Endodermal cell (in vitro differentiated cells): ENCODE measurements around the gene NEUROD4. TPM values are rescaled to one million over a fixed set of nuclear protein-coding genes. Genes with fewer than 3 reads are reported as not detected.

ENCODE experiments used
- DNase-seq: peaks from one replicate; pipeline ENCODE4 v3.0.0-alpha.2; 2017
- H3K27ac ChIP-seq: 2 replicates; pipeline ENCODE4 v1.5.1; 2013; ENCODE audit warnings: mild to moderate bottlenecking, low read depth, low read length, moderate library complexity
- H3K27me3 ChIP-seq: 2 replicates; pipeline ENCODE4 v1.6.1; 2013; ENCODE audit warnings: mild to moderate bottlenecking, low read length, moderate library complexity; ENCODE audit not compliant: insufficient read depth, control insufficient read depth, poor library complexity, severe bottlenecking
- H3K36me3 ChIP-seq: 2 replicates; pipeline ENCODE4 v1.7.0; 2013; ENCODE audit warnings: mild to moderate bottlenecking, low read length, moderate library complexity; ENCODE audit not compliant: control insufficient read depth, insufficient read depth
- H3K4me1 ChIP-seq: one replicate; pipeline ENCODE4 v1.7.0; 2013; ENCODE audit warnings: low read length; ENCODE audit not compliant: control insufficient read depth, insufficient read depth
- H3K4me3 ChIP-seq: 2 replicates; pipeline ENCODE4 v1.5.1; 2013; ENCODE audit warnings: mild to moderate bottlenecking, low read length, moderate library complexity
- H3K9ac ChIP-seq: 2 replicates; pipeline ENCODE4 v1.6.1; 2013; ENCODE audit warnings: mild to moderate bottlenecking, low read length, moderate library complexity; ENCODE audit not compliant: poor library complexity, severe bottlenecking; ENCODE audit errors: extremely low read depth
- H3K9me3 ChIP-seq: 2 replicates; pipeline ENCODE4 v1.6.1; 2013; ENCODE audit warnings: mild to moderate bottlenecking, low read length, moderate library complexity; ENCODE audit not compliant: control insufficient read depth
- H3K27ac Mint-ChIP-seq: 2 replicates; pipeline ENCODE4 v1.8.0; 2020; ENCODE audit warnings: mixed read lengths
- H3K27me3 Mint-ChIP-seq: 2 replicates; pipeline ENCODE4 v1.8.0; 2021; ENCODE audit warnings: mild to moderate bottlenecking, mixed read lengths; ENCODE audit not compliant: insufficient read depth
- H3K36me3 Mint-ChIP-seq: 2 replicates; pipeline ENCODE4 v1.8.0; 2020; ENCODE audit warnings: low read depth, mixed read lengths
- H3K4me1 Mint-ChIP-seq: 2 replicates; pipeline ENCODE4 v1.8.0; 2020; ENCODE audit warnings: mixed read lengths
- H3K4me3 Mint-ChIP-seq: 2 replicates; pipeline ENCODE4 v1.8.0; 2020; ENCODE audit warnings: mild to moderate bottlenecking, moderate library complexity, mixed read lengths
- H3K9me3 Mint-ChIP-seq: 2 replicates; pipeline ENCODE4 v1.8.0; 2020; ENCODE audit warnings: mild to moderate bottlenecking, mixed read lengths
- WGBS, 2 experiments: methylation state at CpG; one replicate each; pipeline versions ENCODE4 v1.1.5 to v1.1.7; 2013; ENCODE audit warnings: missing lambda C conversion rate in 2 of 2, mixed read lengths in 1 of 2; ENCODE audit not compliant: insufficient coverage in 1 of 2, insufficient read length in 1 of 2; 5-methylcytosine and 5-hydroxymethylcytosine counted together
- total RNA-seq, 2 donors: library from RNA; stranded (reverse); fragmentation: NEBNext Ultra II Directional in 1 of 2; extraction: Animal tissue kit (Norgen Biotek cat#: 25700) in 1 of 2; gene quantifications; 2 replicates in 1 of 2; 3 replicates in 1 of 2; pipeline ENCODE4 v1.2.1, GENCODE V29; 2021
- TF ChIP-seq, protein P1 (sequence below): fragments of 200-600 bp; sonication (generic); conservative IDR thresholded peaks from 2 replicates; pipeline ENCODE4 v1.5.0; 2021; ENCODE audit warnings: antibody characterized with exemption, mild to moderate bottlenecking

NEUROD4 gene
- total RNA-seq, 2 donors from 2014 or later, result not detected

DNA sequence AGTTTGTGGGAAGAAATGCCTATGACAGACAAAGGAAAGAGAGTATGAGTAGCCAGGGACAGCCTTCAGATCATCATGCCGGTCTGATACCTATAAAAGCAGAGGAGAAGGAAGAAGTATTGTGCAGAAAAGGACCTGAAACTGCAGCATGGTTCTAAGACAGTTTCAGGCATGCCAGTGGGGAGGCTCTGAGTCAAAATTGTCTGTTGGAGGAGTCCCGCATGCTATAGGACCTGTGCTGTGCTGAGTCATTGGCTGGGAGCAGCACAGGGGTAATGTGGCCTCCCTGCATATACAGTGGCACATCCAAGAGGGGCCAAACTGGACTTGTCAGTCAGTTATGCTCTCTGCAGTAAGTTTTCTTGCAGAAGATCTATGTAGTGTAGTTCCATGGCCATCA is 40.7 kb downstream of the NEUROD4 start:
- H3K4me3 ChIP-seq, result peak overlapping the region; percentile 10
- H3K4me1 ChIP-seq, result peaks cover 27% of the 10 kb centered on the region
- no peaks in the 10 kb centered on the region for H3K36me3 ChIP-seq
- H3K27me3 Mint-ChIP-seq, result no peaks in the 10 kb centered on the region
- 81 to 100% methylated on average over 1 to 2 of the region's 2 CpGs for WGBS, 2 experiments
- H3K9me3 Mint-ChIP-seq, result no peaks in the 10 kb centered on the region
- DNase-seq, result peak; percentile 65
- no peak overlapping the region for H3K4me3 Mint-ChIP-seq
- H3K27me3 ChIP-seq, result no peaks in the 10 kb centered on the region
- no peak overlapping the region for H3K9ac ChIP-seq
- TF ChIP-seq, protein P1, sequence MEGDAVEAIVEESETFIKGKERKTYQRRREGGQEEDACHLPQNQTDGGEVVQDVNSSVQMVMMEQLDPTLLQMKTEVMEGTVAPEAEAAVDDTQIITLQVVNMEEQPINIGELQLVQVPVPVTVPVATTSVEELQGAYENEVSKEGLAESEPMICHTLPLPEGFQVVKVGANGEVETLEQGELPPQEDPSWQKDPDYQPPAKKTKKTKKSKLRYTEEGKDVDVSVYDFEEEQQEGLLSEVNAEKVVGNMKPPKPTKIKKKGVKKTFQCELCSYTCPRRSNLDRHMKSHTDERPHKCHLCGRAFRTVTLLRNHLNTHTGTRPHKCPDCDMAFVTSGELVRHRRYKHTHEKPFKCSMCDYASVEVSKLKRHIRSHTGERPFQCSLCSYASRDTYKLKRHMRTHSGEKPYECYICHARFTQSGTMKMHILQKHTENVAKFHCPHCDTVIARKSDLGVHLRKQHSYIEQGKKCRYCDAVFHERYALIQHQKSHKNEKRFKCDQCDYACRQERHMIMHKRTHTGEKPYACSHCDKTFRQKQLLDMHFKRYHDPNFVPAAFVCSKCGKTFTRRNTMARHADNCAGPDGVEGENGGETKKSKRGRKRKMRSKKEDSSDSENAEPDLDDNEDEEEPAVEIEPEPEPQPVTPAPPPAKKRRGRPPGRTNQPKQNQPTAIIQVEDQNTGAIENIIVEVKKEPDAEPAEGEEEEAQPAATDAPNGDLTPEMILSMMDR, result no peak
- no peaks in the 10 kb centered on the region for H3K36me3 Mint-ChIP-seq
- peak overlapping the region; percentile 2 for H3K27ac Mint-ChIP-seq
- no peaks in the 10 kb centered on the region for H3K9me3 ChIP-seq
- no peak overlapping the region for H3K27ac ChIP-seq
- peaks cover 25% of the 10 kb centered on the region for H3K4me1 Mint-ChIP-seq

DNA sequence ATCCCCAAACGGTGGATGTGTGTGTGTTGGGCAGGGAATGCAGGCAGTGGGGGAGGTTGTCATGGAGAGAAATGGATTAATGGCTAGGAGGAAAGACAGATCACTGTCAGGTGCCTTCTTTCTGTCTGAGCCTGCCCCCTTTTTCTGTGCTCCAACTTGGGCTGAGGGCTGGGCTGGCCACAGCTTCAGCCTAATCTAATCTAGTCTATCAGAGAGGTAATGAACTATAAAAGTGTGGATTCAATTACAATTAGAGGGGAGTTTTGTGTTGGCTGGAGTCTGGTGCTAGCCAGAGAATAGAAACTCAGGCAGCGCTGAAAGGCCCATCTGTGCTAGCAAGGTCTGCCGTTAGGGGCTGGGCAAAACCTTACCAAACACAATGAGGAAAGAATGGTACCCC is 41.2 kb downstream of the NEUROD4 start:
- Histone ChIP-seq H3K27ac (peak overlapping the region; percentile 19), H3K4me3 (peak overlapping the region; percentile 33), H3K36me3 (no peaks in the 10 kb centered on the region), H3K27me3 (no peaks in the 10 kb centered on the region), H3K4me1 (peaks cover 27% of the 10 kb centered on the region), H3K9ac (peak overlapping the region; percentile 26), H3K9me3 (no peaks in the 10 kb centered on the region)
- DNase-seq, result peak; percentile 57
- Mint-ChIP-seq H3K9me3 (no peaks in the 10 kb centered on the region), H3K4me1 (peaks cover 25% of the 10 kb centered on the region), H3K36me3 (no peaks in the 10 kb centered on the region), H3K27me3 (no peaks in the 10 kb centered on the region), H3K4me3 (no peak overlapping the region), H3K27ac (peak overlapping the region; percentile 2)
- 29% methylated on average over 3 of the region's 3 CpGs; no CpG with 5 or more reads in 1 of the 2 experiments for whole genome bisulfite sequencing, 2 experiments
- TF ChIP-seq, protein P1, result no peak

DNA sequence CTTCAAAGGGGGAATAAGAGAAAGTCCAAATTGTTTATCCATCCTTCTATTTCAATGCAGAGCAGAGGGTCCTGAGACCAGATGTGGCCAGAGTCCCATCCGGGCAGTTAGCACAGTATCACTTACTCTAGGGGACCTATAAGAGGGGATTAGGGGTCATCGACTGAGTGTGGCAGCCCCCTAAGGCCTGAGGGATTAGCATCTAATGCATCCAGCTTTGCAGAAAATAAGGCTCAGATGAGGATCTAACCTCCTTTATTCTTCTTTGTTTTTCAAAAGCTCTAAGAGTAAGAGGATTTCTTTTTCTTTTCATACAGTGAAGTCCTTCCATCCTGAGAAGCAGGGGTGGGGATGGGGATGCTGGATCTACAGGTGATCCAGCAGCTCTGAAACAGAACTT is 43.5 kb downstream of the NEUROD4 start:
- no peak overlapping the region for H3K27ac ChIP-seq
- H3K4me1 ChIP-seq, result peaks cover 14% of the 10 kb centered on the region
- Mint-ChIP-seq H3K4me3 (no peak overlapping the region), H3K27me3 (no peaks in the 10 kb centered on the region), H3K4me1 (peaks cover 25% of the 10 kb centered on the region), H3K27ac (no peak overlapping the region), H3K36me3 (no peaks in the 10 kb centered on the region), H3K9me3 (no peaks in the 10 kb centered on the region)
- TF ChIP-seq, protein P1, result no peak
- H3K9ac ChIP-seq, result no peak overlapping the region
- no peaks in the 10 kb centered on the region for H3K27me3 ChIP-seq
- no peak overlapping the region for H3K4me3 ChIP-seq
- DNase-seq, result no peak
- H3K9me3 ChIP-seq, result no peaks in the 10 kb centered on the region
- no peaks in the 10 kb centered on the region for H3K36me3 ChIP-seq
- WGBS, 2 experiments, result 78 to 82% methylated on average over 2 of the region's 2 CpGs
